ENCODE measurements around the gene KCNH5. TPM values are rescaled to one million over a fixed set of nuclear protein-coding genes. Genes with fewer than 3 reads are reported as not detected.

The KCNH5 gene
- polyA plus RNA-seq, 2 of the 4 experiments (the other 2 are of a cell fraction): 0.01 TPM; not detected in 1

DNA sequence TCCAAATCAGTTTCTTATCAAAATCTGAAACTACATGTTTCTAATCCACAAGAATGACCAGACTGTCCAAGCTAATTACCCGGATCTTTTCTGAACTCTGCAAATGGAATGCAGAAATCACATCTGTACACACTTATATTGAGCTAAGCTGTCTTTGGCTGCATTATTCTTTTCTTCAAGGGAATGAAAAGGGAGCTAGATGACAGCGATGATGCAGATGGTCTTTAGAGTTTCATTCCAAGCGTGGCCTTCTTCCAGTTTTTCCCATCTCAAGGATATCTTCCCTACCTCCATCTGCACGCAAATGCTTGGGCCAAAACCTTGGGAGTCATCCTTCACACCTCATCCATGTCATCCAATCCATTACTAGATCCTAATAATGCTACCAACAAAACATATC lies 12.6 kb downstream of the KCNH5 start:
- CTCF ChIA-PET: interaction anchor here (0.6 to 0.9 kb wide), 2 partner anchors 52 to 454 kb away, joined by 3 read pairs; no protein-coding TSS in a partner anchor
- WGBS (ENCODE audit: missing lambda C conversion rate): 40% methylated on average over 4 of the region's 4 CpGs
- no peak for ATAC-seq

DNA sequence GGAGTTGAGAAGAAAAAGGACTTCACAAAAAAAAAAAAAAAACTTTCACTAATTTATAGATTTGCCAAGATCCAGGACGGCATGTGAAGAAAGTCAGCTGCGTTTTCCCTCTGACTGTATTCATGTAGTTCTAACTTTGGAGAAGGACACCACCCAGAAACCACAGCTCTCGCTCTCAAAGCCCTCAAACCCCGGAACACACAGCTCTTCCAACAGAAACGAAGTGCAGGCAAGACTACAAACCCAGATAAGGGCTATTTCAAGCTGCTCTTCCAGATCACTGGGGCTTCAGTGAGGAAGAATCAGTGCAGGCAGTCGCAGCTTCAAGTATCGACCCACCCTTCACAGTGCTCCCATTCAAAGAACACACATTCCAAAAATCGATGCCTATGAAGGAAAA lies 13.2 kb downstream of the KCNH5 start:
- 19% methylated on average over 8 of the region's 8 CpGs for WGBS (ENCODE audit: missing lambda C conversion rate)
- ChIA-PET POLR2A (no interaction called here), CTCF (interaction anchor here (0.6 to 0.9 kb wide), 3 partner anchors 52 to 453 kb away, joined by 3 read pairs; no protein-coding TSS in a partner anchor)
- FAIRE-seq: no peak
- H3K4me2 ChIP-seq: no peak overlapping the region
- H3K27ac ChIP-seq: no peak overlapping the region
- no peak for DNase-seq (ENCODE audit: low read depth in 1 of 2, low spot score in 1 of 2)
- TF ChIP-seq, protein P1, sequence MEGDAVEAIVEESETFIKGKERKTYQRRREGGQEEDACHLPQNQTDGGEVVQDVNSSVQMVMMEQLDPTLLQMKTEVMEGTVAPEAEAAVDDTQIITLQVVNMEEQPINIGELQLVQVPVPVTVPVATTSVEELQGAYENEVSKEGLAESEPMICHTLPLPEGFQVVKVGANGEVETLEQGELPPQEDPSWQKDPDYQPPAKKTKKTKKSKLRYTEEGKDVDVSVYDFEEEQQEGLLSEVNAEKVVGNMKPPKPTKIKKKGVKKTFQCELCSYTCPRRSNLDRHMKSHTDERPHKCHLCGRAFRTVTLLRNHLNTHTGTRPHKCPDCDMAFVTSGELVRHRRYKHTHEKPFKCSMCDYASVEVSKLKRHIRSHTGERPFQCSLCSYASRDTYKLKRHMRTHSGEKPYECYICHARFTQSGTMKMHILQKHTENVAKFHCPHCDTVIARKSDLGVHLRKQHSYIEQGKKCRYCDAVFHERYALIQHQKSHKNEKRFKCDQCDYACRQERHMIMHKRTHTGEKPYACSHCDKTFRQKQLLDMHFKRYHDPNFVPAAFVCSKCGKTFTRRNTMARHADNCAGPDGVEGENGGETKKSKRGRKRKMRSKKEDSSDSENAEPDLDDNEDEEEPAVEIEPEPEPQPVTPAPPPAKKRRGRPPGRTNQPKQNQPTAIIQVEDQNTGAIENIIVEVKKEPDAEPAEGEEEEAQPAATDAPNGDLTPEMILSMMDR (IDR thresholded peaks at IDR 0.05): no peak
- TF ChIP-seq FOSB (CRISPR knock-in tag; IDR thresholded peaks at IDR 0.05) (no peak), FOXS1 (CRISPR knock-in tag; IDR thresholded peaks at IDR 0.05) (no peak), KDM5A (IDR thresholded peaks at IDR 0.05) (no peak), RNF2 (IDR thresholded peaks at IDR 0.05; ENCODE audit: borderline replicate concordance, low read depth) (no peak), HOXB13 (CRISPR knock-in tag; IDR thresholded peaks at IDR 0.05; ENCODE audit: low read depth) (no peak), POLR2A (IDR thresholded peaks at IDR 0.05; ENCODE audit: low read length) (no peak), NFE2L2 (conservative IDR thresholded peaks at IDR 0.05; ENCODE audit: low read length) (no peak), KDM1A (IDR thresholded peaks at IDR 0.05; ENCODE audit: low read depth) (no peak), TP53 (CRISPR knock-in tag; IDR thresholded peaks at IDR 0.05) (no peak), SMC3 (IDR thresholded peaks at IDR 0.05) (no peak), HEYL (CRISPR knock-in tag; IDR thresholded peaks at IDR 0.05) (no peak), GATA3 (IDR thresholded peaks at IDR 0.05; ENCODE audit: borderline replicate concordance) (no peak)
- TF ChIP-seq, protein P2, sequence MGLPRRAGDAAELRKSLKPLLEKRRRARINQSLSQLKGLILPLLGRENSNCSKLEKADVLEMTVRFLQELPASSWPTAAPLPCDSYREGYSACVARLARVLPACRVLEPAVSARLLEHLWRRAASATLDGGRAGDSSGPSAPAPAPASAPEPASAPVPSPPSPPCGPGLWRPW (IDR thresholded peaks at IDR 0.05): no peak
- TF ChIP-seq, protein P3, sequence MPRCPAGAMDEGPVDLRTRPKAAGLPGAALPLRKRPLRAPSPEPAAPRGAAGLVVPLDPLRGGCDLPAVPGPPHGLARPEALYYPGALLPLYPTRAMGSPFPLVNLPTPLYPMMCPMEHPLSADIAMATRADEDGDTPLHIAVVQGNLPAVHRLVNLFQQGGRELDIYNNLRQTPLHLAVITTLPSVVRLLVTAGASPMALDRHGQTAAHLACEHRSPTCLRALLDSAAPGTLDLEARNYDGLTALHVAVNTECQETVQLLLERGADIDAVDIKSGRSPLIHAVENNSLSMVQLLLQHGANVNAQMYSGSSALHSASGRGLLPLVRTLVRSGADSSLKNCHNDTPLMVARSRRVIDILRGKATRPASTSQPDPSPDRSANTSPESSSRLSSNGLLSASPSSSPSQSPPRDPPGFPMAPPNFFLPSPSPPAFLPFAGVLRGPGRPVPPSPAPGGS (IDR thresholded peaks at IDR 0.05): no peak
- TF ChIP-seq, protein P4, sequence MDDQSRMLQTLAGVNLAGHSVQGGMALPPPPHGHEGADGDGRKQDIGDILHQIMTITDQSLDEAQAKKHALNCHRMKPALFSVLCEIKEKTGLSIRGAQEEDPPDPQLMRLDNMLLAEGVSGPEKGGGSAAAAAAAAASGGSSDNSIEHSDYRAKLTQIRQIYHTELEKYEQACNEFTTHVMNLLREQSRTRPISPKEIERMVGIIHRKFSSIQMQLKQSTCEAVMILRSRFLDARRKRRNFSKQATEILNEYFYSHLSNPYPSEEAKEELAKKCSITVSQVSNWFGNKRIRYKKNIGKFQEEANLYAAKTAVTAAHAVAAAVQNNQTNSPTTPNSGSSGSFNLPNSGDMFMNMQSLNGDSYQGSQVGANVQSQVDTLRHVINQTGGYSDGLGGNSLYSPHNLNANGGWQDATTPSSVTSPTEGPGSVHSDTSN (IDR thresholded peaks at IDR 0.05): no peak
- TF ChIP-seq, protein P5, sequence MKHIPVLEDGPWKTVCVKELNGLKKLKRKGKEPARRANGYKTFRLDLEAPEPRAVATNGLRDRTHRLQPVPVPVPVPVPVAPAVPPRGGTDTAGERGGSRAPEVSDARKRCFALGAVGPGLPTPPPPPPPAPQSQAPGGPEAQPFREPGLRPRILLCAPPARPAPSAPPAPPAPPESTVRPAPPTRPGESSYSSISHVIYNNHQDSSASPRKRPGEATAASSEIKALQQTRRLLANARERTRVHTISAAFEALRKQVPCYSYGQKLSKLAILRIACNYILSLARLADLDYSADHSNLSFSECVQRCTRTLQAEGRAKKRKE (CRISPR knock-in tag; IDR thresholded peaks at IDR 0.05; ENCODE audit: low read depth): no peak
- TF ChIP-seq, protein P6, sequence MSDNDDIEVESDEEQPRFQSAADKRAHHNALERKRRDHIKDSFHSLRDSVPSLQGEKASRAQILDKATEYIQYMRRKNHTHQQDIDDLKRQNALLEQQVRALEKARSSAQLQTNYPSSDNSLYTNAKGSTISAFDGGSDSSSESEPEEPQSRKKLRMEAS (IDR thresholded peaks at IDR 0.05): no peak
- TF ChIP-seq, protein P7, sequence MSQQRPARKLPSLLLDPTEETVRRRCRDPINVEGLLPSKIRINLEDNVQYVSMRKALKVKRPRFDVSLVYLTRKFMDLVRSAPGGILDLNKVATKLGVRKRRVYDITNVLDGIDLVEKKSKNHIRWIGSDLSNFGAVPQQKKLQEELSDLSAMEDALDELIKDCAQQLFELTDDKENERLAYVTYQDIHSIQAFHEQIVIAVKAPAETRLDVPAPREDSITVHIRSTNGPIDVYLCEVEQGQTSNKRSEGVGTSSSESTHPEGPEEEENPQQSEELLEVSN (IDR thresholded peaks at IDR 0.05; ENCODE audit: borderline replicate concordance, low read depth): no peak
- no peaks in the 10 kb centered on the region for H3K4me1 ChIP-seq
- H3K9me3 ChIP-seq: no peaks in the 10 kb centered on the region
- no peak for ATAC-seq
- H3K4me3 ChIP-seq: no peak overlapping the region

More for the DNA sequence above, 12.6 kb downstream of the KCNH5 start:
- POLR2A ChIA-PET: no interaction called here
- TF ChIP-seq, protein P8, sequence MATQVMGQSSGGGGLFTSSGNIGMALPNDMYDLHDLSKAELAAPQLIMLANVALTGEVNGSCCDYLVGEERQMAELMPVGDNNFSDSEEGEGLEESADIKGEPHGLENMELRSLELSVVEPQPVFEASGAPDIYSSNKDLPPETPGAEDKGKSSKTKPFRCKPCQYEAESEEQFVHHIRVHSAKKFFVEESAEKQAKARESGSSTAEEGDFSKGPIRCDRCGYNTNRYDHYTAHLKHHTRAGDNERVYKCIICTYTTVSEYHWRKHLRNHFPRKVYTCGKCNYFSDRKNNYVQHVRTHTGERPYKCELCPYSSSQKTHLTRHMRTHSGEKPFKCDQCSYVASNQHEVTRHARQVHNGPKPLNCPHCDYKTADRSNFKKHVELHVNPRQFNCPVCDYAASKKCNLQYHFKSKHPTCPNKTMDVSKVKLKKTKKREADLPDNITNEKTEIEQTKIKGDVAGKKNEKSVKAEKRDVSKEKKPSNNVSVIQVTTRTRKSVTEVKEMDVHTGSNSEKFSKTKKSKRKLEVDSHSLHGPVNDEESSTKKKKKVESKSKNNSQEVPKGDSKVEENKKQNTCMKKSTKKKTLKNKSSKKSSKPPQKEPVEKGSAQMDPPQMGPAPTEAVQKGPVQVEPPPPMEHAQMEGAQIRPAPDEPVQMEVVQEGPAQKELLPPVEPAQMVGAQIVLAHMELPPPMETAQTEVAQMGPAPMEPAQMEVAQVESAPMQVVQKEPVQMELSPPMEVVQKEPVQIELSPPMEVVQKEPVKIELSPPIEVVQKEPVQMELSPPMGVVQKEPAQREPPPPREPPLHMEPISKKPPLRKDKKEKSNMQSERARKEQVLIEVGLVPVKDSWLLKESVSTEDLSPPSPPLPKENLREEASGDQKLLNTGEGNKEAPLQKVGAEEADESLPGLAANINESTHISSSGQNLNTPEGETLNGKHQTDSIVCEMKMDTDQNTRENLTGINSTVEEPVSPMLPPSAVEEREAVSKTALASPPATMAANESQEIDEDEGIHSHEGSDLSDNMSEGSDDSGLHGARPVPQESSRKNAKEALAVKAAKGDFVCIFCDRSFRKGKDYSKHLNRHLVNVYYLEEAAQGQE (IDR thresholded peaks at IDR 0.05): no peak
- TF ChIP-seq FOXS1 (CRISPR knock-in tag; IDR thresholded peaks at IDR 0.05): no peak
- TF ChIP-seq GATA3 (IDR thresholded peaks at IDR 0.05; ENCODE audit: borderline replicate concordance): no peak
- TF ChIP-seq CBX8 (IDR thresholded peaks at IDR 0.05): no peak
- Histone ChIP-seq H3K4me1 (no peaks in the 10 kb centered on the region), H3K4me2 (no peak overlapping the region), H3K4me3 (no peak overlapping the region), H3K9me3 (no peaks in the 10 kb centered on the region), H3K27ac (no peak overlapping the region)
- no peak for FAIRE-seq
- no peak for DNase-seq (ENCODE audit: low read depth in 1 of 2, low spot score in 1 of 2)

Measured in A549 (cell line).